Panc1 (cell line): Measurements from ENCODE around the gene TF. TPM values are rescaled to one million over a fixed set of nuclear protein-coding genes. Genes with fewer than 3 reads are reported as not detected.

ENCODE experiments used
- ATAC-seq: fragments of 200-7000 bp; cut with Tn5 transposase; 2 replicates; pipeline ENCODE4 v1.9.1; 2020; ENCODE audit warnings: mild to moderate bottlenecking, moderate library complexity
- BruUV-seq: library from RNA; stranded (reverse); fragments of 400-500 nt; replicated peaks from 2 replicates; lab custom pipeline; 2021; lab: Mats Ljungman, UMichigan
- CTCF ChIA-PET: fragments of 300-600 bp; sonication (Branson Sonifier 250); formaldehyde crosslinking; loops from one replicate; lab custom pipeline; 2022; ENCODE audit warnings: antibody characterized with exemption; lab: Charles Lee
- POLR2A ChIA-PET: fragments of 300-600 bp; sonication (Branson Sonifier 250); formaldehyde crosslinking; loops from one replicate; lab custom pipeline; 2022; ENCODE audit warnings: antibody characterized with exemption; lab: Charles Lee
- DNase-seq: peaks from one replicate; pipeline ENCODE4 v3.0.0-alpha.2; 2010; ENCODE audit warnings: low read depth, low spot score
- H3K27ac ChIP-seq: 2 replicates; pipeline ENCODE4 v1.5.1; 2011; ENCODE audit warnings: mild to moderate bottlenecking, low read length, inconsistent platforms
- H3K27me3 ChIP-seq: fragments of 200-500 bp; sonication (Bioruptor generic); 2 replicates; pipeline ENCODE4 v1.6.0; 2014; ENCODE audit warnings: low read length, inconsistent platforms; ENCODE audit not compliant: control insufficient read depth, insufficient read depth
- H3K36me3 ChIP-seq: fragments of 200-500 bp; sonication (Bioruptor generic); 2 replicates; pipeline ENCODE4 v1.5.1; 2014; ENCODE audit warnings: inconsistent platforms, mild to moderate bottlenecking, low read length, moderate library complexity; ENCODE audit not compliant: control insufficient read depth, insufficient read depth
- H3K4me1 ChIP-seq: 2 replicates; pipeline ENCODE4 v1.5.1; 2011; ENCODE audit warnings: inconsistent platforms, mild to moderate bottlenecking, low read length, moderate library complexity; ENCODE audit not compliant: control insufficient read depth, insufficient read depth
- H3K4me3 ChIP-seq, 2 experiments: 2 replicates each; pipeline ENCODE4 v1.5.1; 2011 to 2012; ENCODE audit warnings: low read depth in 2 of 2, low read length in 2 of 2, mild to moderate bottlenecking in 2 of 2, inconsistent platforms in 1 of 2, moderate library complexity in 1 of 2
- H3K9me3 ChIP-seq: fragments of 200-500 bp; sonication (Bioruptor generic); 2 replicates; pipeline ENCODE4 v1.5.1; 2014; ENCODE audit warnings: low read depth, mild to moderate bottlenecking, inconsistent platforms, low read length, moderate library complexity; ENCODE audit not compliant: control insufficient read depth, insufficient read depth
- POLR2AphosphoS5 ChIP-seq: IDR thresholded peaks from 2 replicates; pipeline ENCODE4 v1.6.1; 2012; ENCODE audit warnings: mild to moderate bottlenecking, low read depth, low read length, moderate library complexity
- REST ChIP-seq, 2 experiments: IDR thresholded peaks; 2 replicates each; pipeline ENCODE4 v1.6.1; 2011 to 2012; ENCODE audit warnings: low read depth in 2 of 2, control low read depth in 1 of 2, low read length in 1 of 2, mild to moderate bottlenecking in 1 of 2, moderate library complexity in 1 of 2; ENCODE audit not compliant: insufficient read depth in 1 of 2
- SIN3A ChIP-seq: IDR thresholded peaks from 2 replicates; pipeline ENCODE4 v1.6.1; 2012; ENCODE audit warnings: low read depth, mild to moderate bottlenecking, low read length, moderate library complexity, borderline replicate concordance; ENCODE audit not compliant: insufficient read depth
- TCF7L2 ChIP-seq: IDR thresholded peaks from 2 replicates; pipeline ENCODE4 v1.6.1; 2011; ENCODE audit warnings: mild to moderate bottlenecking, low read depth, low read length, inconsistent platforms
- in situ Hi-C: cut with HindIII; loops from 2 replicates; pipeline ENCODE4 v1.10.0; 2016; ENCODE audit warnings: low sequenced_read_pairs, low pct_unique_long_range_greater_than_20kb
- intact Hi-C: fragments of 100-400 bp; cut with micrococcal nuclease; formaldehyde crosslinking; loops from one replicate; pipeline ENCODE4 v1.10.0; 2022; ENCODE audit not compliant: unreplicated experiment
- total RNA-seq: library from RNA; stranded (reverse); gene quantifications from one replicate; pipeline ENCODE4 v1.2.1, GENCODE V29; 2021; ENCODE audit not compliant: unreplicated experiment
- TF ChIP-seq, protein P1 (sequence below): fragments of 450-650 bp; IDR thresholded peaks from 2 replicates; pipeline ENCODE4 v1.5.1; 2017; ENCODE audit warnings: mild to moderate bottlenecking

TF gene
- total RNA-seq, 1 experiment from 2014 or later: 9.5 TPM

DNA sequence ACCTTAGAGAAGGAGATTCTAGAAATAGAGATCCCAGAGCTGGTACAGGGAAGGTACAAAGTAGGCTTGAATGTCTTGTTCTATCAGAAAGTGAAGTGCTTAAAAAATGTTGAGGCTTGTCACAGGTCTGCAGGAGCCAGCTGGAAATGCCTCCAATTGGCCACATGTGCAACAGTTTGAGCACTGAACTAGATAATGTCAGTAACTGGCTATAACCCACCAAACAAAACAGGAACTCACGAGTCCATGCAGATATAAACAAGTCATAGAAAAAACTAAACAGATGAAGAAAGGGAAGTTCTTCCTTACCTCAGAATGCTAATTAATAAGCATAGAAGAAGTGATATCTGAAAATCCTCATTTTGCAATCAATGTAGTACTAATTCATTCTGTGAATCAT, 11.9 kb upstream of the TF start:
- ChIA-PET CTCF (no interaction called here), POLR2A (no interaction called here)
- H3K36me3 ChIP-seq: no peaks in the 10 kb centered on the region
- H3K27ac ChIP-seq: no peak overlapping the region
- intact Hi-C loops (no loop called here), in situ Hi-C loops (no loop called here)
- H3K27me3 ChIP-seq: peaks cover 11% of the 10 kb centered on the region; the same call in 1 of the 2 replicates
- no peaks in the 10 kb centered on the region for H3K9me3 ChIP-seq
- H3K4me3 ChIP-seq: no peak overlapping the region
- DNase-seq (no peak), ATAC-seq (no peak)
- BruUV-seq: no TSS peak
- H3K4me1 ChIP-seq: no peaks in the 10 kb centered on the region
- TF ChIP-seq SIN3A (no peak), REST (IDR thresholded peaks at IDR 0.05; ENCODE audit: insufficient read depth in 1 of 2, low read depth in 2 of 2, low read length in 1 of 2) (no peak), TCF7L2 (no peak), POLR2AphosphoS5 (no peak)
- TF ChIP-seq, protein P1, sequence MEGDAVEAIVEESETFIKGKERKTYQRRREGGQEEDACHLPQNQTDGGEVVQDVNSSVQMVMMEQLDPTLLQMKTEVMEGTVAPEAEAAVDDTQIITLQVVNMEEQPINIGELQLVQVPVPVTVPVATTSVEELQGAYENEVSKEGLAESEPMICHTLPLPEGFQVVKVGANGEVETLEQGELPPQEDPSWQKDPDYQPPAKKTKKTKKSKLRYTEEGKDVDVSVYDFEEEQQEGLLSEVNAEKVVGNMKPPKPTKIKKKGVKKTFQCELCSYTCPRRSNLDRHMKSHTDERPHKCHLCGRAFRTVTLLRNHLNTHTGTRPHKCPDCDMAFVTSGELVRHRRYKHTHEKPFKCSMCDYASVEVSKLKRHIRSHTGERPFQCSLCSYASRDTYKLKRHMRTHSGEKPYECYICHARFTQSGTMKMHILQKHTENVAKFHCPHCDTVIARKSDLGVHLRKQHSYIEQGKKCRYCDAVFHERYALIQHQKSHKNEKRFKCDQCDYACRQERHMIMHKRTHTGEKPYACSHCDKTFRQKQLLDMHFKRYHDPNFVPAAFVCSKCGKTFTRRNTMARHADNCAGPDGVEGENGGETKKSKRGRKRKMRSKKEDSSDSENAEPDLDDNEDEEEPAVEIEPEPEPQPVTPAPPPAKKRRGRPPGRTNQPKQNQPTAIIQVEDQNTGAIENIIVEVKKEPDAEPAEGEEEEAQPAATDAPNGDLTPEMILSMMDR: no peak

GRCh38 chr3:133742351-133743091, 3.7 kb upstream of the TF start:
- no peak for DNase-seq
- no peaks in the 10 kb centered on the region for H3K36me3 ChIP-seq
- no peaks in the 10 kb centered on the region; the same call in 1 of the 2 replicates for H3K27me3 ChIP-seq
- intact Hi-C loops: no loop called here
- 0 out of 2 replicates have a peak, but pooled peaks cover 9% of the 10 kb centered on the region for H3K4me1 ChIP-seq
- no peak overlapping the region for H3K27ac ChIP-seq
- ChIA-PET POLR2A (interaction anchor here (0.5 kb wide), 1 partner anchor 990 kb away, joined by 3 read pairs; no protein-coding TSS in a partner anchor), CTCF (no interaction called here)
- H3K4me3 ChIP-seq: peak overlapping the region in 1 of 2 experiments; percentile 30; a peak in 2 of 4 replicates
- in situ Hi-C loops: no loop called here
- peak; percentile 51 for ATAC-seq
- TF ChIP-seq, protein P1: no peak
- TF ChIP-seq REST (IDR thresholded peaks at IDR 0.05; ENCODE audit: insufficient read depth in 1 of 2, low read depth in 2 of 2, low read length in 1 of 2) (no peak), TCF7L2 (no peak), POLR2AphosphoS5 (no peak), SIN3A (no peak)
- BruUV-seq: no TSS peak
- H3K9me3 ChIP-seq: no peaks in the 10 kb centered on the region
